Mucosa of stomach (tissue), 1 donor: ENCODE data around the gene GSTP1.

ENCODE experiments used
- H3K27me3 ChIP-seq: one replicate; pipeline ENCODE4 v1.7.0; 2013; ENCODE audit warnings: mild to moderate bottlenecking, low read length; ENCODE audit not compliant: control insufficient read depth, insufficient read depth
- H3K36me3 ChIP-seq: one replicate; pipeline ENCODE4 v1.7.0; 2013; ENCODE audit warnings: low read length; ENCODE audit not compliant: control insufficient read depth, insufficient read depth
- H3K4me1 ChIP-seq: one replicate; pipeline ENCODE4 v1.7.0; 2013; ENCODE audit warnings: mild to moderate bottlenecking, low read length; ENCODE audit not compliant: control insufficient read depth, insufficient read depth
- H3K4me3 ChIP-seq: one replicate; pipeline ENCODE4 v1.7.0; 2013; ENCODE audit warnings: low read length
- H3K9ac ChIP-seq: one replicate; pipeline ENCODE4 v1.7.0; 2013; ENCODE audit warnings: mild to moderate bottlenecking, low read length, moderate library complexity
- H3K9me3 ChIP-seq: one replicate; pipeline ENCODE4 v1.7.0; 2013; ENCODE audit warnings: mild to moderate bottlenecking, low read length, moderate library complexity; ENCODE audit not compliant: control insufficient read depth
- donor health status: Pancreatic carcinoma.

Gene GSTP1

GRCh38 chr11:67572305-67572704, 11.3 kb upstream of the GSTP1 start:
- H3K9ac ChIP-seq: no peak overlapping the region

DNA sequence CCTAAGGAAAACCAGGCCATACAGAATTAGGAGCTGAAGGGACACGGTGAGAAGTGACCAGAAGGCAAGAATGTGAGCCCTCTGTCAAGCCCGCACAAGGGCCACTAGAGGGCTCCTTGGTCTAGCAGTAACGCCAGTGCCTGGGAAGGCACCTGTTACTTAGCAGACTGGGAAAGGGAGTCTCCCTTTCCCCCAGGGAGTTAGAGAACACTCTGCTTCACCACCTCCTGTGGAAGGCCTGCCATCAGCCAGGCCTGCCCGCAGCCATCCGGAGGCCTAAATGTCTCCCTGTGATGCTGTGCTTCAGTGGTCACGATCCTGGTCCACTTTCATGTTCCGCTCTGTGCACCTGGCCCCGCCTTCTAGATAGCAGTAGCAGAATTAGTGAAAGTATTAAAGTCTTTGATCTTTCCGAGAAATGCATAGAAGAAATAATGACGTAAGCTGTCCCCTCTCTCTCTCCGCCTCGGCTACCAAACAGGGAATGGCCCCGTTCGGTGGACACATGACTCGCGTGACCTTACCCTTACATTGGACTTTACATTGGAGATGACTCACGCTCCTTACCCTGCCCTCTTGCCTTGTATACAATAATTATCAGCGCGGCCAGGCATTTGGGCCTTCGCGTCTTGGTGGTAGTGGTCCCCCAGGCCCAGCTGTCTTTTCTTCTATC, 10.7 kb upstream of the GSTP1 start:
- no peak overlapping the region for H3K4me3 ChIP-seq

More at GRCh38 chr11:67572305-67572704, 11.3 kb upstream of the GSTP1 start:
- Histone ChIP-seq H3K9me3 (no peaks in the 10 kb centered on the region), H3K4me3 (no peak overlapping the region), H3K27me3 (peaks cover 6% of the 10 kb centered on the region), H3K4me1 (peaks cover 12% of the 10 kb centered on the region), H3K36me3 (no peaks in the 10 kb centered on the region)

DNA sequence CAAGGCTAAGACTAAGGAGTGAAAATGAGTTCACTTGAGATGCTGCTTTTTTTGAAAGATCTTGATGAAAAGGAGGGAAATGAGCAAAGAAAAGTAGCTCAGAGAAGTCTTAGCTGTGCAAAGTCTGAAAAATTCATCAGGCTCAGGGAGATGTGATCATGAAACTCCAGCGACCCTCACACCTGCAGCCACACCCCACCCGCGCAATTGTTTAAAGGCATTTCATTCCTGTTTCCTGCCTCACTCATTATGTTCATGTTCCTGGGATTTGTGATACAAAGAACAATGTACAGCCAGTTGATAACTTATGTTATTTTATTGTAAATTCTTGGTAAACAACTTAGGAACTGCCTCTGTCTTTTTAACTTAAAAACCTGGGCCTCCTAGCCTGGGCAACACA, 8.7 kb upstream of the GSTP1 start:
- H3K9ac ChIP-seq: no peak overlapping the region
- peaks cover 34% of the 10 kb centered on the region for H3K4me1 ChIP-seq
- no peaks in the 10 kb centered on the region for H3K36me3 ChIP-seq
- H3K4me3 ChIP-seq: no peak overlapping the region
- peaks cover 9% of the 10 kb centered on the region for H3K27me3 ChIP-seq
- no peaks in the 10 kb centered on the region for H3K9me3 ChIP-seq

More for the DNA sequence above, 10.7 kb upstream of the GSTP1 start:
- no peaks in the 10 kb centered on the region for H3K9me3 ChIP-seq
- H3K27me3 ChIP-seq: peaks cover 9% of the 10 kb centered on the region
- H3K9ac ChIP-seq: peak overlapping the region; percentile 41
- peaks cover 18% of the 10 kb centered on the region for H3K4me1 ChIP-seq
- H3K36me3 ChIP-seq: no peaks in the 10 kb centered on the region

GRCh38 chr11:67576735-67577475, 6.7 kb upstream of the GSTP1 start:
- Histone ChIP-seq H3K9ac (no peak overlapping the region), H3K4me3 (no peak overlapping the region), H3K36me3 (no peaks in the 10 kb centered on the region), H3K9me3 (no peaks in the 10 kb centered on the region), H3K27me3 (peaks cover 9% of the 10 kb centered on the region), H3K4me1 (peaks cover 51% of the 10 kb centered on the region)

DNA sequence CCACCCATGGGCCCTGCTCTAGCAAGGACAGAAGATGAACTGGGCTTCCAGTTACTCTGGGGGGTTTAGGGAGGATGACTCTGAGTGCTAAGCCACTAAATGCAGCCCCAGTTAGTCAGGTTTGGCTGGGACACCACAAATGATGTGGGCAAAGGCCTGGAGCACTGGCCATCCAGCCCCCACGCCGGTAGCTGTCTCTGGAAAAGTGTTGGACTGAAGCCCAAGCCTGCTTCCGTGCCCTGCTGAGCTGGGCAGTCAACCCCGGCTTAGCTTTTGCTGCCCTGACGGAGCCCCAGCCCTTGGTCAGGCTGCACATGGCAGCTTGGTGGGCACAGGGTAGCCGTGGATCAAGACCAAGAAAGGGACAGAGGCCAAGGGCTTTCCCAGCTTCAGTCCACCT, 5.7 kb upstream of the GSTP1 start:
- Histone ChIP-seq H3K27me3 (peaks cover 9% of the 10 kb centered on the region), H3K9me3 (no peaks in the 10 kb centered on the region), H3K36me3 (no peaks in the 10 kb centered on the region), H3K4me3 (no peak overlapping the region), H3K4me1 (peaks cover 61% of the 10 kb centered on the region), H3K9ac (no peak overlapping the region)

DNA sequence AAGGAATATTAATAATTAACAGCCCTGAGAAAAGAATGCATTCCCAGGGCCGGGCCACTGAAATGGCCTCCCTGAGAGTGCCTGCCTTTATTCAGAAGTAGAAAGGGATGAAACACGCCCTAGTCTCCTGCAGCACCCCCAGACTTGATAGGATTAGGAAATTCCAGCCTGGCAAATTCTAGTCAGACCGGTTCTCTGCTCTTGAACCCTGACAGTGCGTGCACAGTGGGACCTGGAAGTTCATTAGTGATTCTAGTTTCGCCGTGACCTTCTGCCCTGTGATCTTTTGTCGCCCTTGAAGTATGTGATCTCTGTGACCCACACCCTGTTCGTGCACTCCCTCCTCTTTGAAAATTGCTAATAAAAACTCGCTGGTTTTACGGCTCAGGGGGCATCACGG, 2.1 kb upstream of the GSTP1 start:
- H3K36me3 ChIP-seq: peaks cover 18% of the 10 kb centered on the region
- H3K4me3 ChIP-seq: no peak overlapping the region
- peaks cover 71% of the 10 kb centered on the region for H3K4me1 ChIP-seq
- no peaks in the 10 kb centered on the region for H3K9me3 ChIP-seq
- peaks cover 5% of the 10 kb centered on the region for H3K27me3 ChIP-seq
- H3K9ac ChIP-seq: no peak overlapping the region

GRCh38 chr11:67582011-67582410, 1.6 kb upstream of the GSTP1 start:
- H3K4me1 ChIP-seq: peaks cover 69% of the 10 kb centered on the region

GRCh38 chr11:67584205-67584880, 731 bp downstream of the GSTP1 start:
- H3K9ac ChIP-seq: peak overlapping the region; percentile 98
- H3K36me3 ChIP-seq: peaks cover 18% of the 10 kb centered on the region
- H3K4me1 ChIP-seq: peaks cover 50% of the 10 kb centered on the region
- H3K4me3 ChIP-seq: peak overlapping the region; percentile 84
- no peaks in the 10 kb centered on the region for H3K9me3 ChIP-seq
- H3K27me3 ChIP-seq: no peaks in the 10 kb centered on the region

More at GRCh38 chr11:67582011-67582410, 1.6 kb upstream of the GSTP1 start:
- Histone ChIP-seq H3K4me3 (no peak overlapping the region), H3K27me3 (peaks cover 3% of the 10 kb centered on the region), H3K36me3 (peaks cover 18% of the 10 kb centered on the region), H3K9ac (no peak overlapping the region), H3K9me3 (no peaks in the 10 kb centered on the region)

DNA sequence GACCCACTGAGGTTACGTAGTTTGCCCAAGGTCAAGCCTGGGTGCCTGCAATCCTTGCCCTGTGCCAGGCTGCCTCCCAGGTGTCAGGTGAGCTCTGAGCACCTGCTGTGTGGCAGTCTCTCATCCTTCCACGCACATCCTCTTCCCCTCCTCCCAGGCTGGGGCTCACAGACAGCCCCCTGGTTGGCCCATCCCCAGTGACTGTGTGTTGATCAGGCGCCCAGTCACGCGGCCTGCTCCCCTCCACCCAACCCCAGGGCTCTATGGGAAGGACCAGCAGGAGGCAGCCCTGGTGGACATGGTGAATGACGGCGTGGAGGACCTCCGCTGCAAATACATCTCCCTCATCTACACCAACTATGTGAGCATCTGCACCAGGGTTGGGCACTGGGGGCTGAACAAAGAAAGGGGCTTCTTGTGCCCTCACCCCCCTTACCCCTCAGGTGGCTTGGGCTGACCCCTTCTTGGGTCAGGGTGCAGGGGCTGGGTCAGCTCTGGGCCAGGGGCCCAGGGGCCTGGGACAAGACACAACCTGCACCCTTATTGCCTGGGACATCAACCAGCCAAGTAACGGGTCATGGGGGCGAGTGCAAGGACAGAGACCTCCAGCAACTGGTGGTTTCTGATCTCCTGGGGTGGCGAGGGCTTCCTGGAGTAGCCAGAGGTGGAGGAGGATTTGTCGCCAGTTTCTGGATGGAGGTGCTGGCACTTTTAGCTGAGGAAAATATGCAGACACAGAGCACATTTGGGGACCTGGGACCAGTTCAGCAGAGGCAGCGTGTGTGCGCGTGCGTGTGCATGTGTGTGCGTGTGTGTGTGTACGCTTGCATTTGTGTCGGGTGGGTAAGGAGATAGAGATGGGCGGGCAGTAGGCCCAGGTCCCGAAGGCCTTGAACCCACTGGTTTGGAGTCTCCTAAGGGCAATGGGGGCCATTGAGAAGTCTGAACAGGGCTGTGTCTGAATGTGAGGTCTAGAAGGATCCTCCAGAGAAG, 1.6 kb downstream of the GSTP1 start:
- H3K4me3 ChIP-seq: peak overlapping the region; percentile 84
- no peaks in the 10 kb centered on the region for H3K9me3 ChIP-seq
- H3K9ac ChIP-seq: peak overlapping the region; percentile 98
- peaks cover 41% of the 10 kb centered on the region for H3K4me1 ChIP-seq
- no peaks in the 10 kb centered on the region for H3K27me3 ChIP-seq
- peaks cover 18% of the 10 kb centered on the region for H3K36me3 ChIP-seq

DNA sequence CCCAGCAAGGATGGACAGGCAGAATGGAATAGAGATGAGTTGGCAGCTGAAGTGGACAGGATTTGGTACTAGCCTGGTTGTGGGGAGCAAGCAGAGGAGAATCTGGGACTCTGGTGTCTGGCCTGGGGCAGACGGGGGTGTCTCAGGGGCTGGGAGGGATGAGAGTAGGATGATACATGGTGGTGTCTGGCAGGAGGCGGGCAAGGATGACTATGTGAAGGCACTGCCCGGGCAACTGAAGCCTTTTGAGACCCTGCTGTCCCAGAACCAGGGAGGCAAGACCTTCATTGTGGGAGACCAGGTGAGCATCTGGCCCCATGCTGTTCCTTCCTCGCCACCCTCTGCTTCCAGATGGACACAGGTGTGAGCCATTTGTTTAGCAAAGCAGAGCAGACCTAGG, 2.3 kb downstream of the GSTP1 start:
- Histone ChIP-seq H3K9ac (peak overlapping the region; percentile 98), H3K4me1 (peaks cover 34% of the 10 kb centered on the region), H3K27me3 (no peaks in the 10 kb centered on the region), H3K36me3 (peaks cover 18% of the 10 kb centered on the region), H3K9me3 (no peaks in the 10 kb centered on the region), H3K4me3 (peak overlapping the region; percentile 84)

DNA sequence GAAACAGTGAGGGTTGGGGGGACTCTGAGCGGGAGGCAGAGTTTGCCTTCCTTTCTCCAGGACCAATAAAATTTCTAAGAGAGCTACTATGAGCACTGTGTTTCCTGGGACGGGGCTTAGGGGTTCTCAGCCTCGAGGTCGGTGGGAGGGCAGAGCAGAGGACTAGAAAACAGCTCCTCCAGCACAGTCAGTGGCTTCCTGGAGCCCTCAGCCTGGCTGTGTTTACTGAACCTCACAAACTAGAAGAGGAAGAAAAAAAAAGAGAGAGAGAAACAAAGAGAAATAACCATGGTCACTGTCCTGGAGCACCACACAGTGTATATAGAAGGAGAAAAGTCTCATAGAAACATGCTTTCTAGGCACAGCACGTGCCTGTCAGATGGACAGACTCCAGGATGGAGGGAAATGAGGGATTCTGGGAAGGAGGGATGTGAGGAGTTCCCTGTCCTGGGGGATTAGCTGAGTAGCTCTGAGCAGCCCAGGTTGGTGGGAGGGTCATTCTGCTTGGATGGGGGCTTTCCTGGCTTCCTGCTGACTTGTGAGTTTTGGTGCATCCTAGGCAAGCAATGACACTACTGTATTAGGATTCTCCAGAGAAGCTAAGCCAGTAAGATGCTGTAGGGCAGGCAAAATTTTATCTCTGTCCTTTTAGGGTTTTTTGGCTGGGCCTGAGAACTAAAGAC, 3.1 kb downstream of the GSTP1 start:
- H3K27me3 ChIP-seq: no peaks in the 10 kb centered on the region
- H3K4me3 ChIP-seq: no peak overlapping the region
- peaks cover 18% of the 10 kb centered on the region for H3K36me3 ChIP-seq
- H3K9ac ChIP-seq: no peak overlapping the region
- peaks cover 27% of the 10 kb centered on the region for H3K4me1 ChIP-seq
- no peaks in the 10 kb centered on the region for H3K9me3 ChIP-seq
